A549 (cell line): ENCODE results near the gene ACVR1B. TPM values are rescaled to one million over a fixed set of nuclear protein-coding genes. Genes with fewer than 3 reads are reported as not detected.

Experiments used
- ATAC-seq, 2 experiments: fragments of 200-7000 bp in 1 of 2; fragments of >200 bp in 1 of 2; cut with Nextera tagmentation in 1 of 2; cut with Tn5 transposase in 1 of 2; 3 replicates each; pipeline versions ENCODE4 v1.8.0 to v1.9.1; 2018 to 2020; ENCODE audit warnings: mild to moderate bottlenecking in 1 of 2, moderate library complexity in 1 of 2
- CTCF ChIA-PET: fragments of 300-600 bp; sonication (Branson Sonifier 250); formaldehyde crosslinking; extraction: SDS; loops from one replicate; lab custom pipeline; 2021; ENCODE audit warnings: antibody characterized with exemption, inconsistent platforms; lab: Yijun Ruan, JAX
- POLR2A ChIA-PET: fragments of 350-600 bp; formaldehyde crosslinking; extraction: SDS; loops from one replicate; lab custom pipeline; 2021; ENCODE audit warnings: antibody characterized with exemption, inconsistent platforms; lab: Yijun Ruan, JAX
- DNase-seq, 2 experiments: peaks; one replicate each; pipeline versions ENCODE4 v3.0.0 to v3.0.0-alpha.2; 2011 to 2016; ENCODE audit warnings: low read depth in 1 of 2, low spot score in 1 of 2
- FAIRE-seq: peaks from 2 replicates; lab custom pipeline; 2011; peaks lifted over from hg19 to GRCh38; lab: Jason Lieb, UNC
- H3K27ac ChIP-seq, 2 experiments: fragments of >200 bp; sonication (Bioruptor Twin); formaldehyde crosslinking; 3 replicates each; pipeline ENCODE4 v1.5.1; 2016 to 2017
- H3K4me1 ChIP-seq: fragments of >200 bp; sonication (Bioruptor Twin); formaldehyde crosslinking; 3 replicates; pipeline ENCODE4 v1.6.1; 2016
- H3K4me2 ChIP-seq: fragments of >200 bp; sonication (Bioruptor Twin); formaldehyde crosslinking; 3 replicates; pipeline ENCODE4 v1.6.1; 2016
- H3K4me3 ChIP-seq: fragments of >200 bp; sonication (Bioruptor Twin); formaldehyde crosslinking; 3 replicates; pipeline ENCODE4 v1.5.1; 2016
- H3K9me3 ChIP-seq: fragments of >200 bp; sonication (Bioruptor Twin); formaldehyde crosslinking; 3 replicates; pipeline ENCODE4 v1.6.1; 2016
- BHLHE40 ChIP-seq: IDR thresholded peaks from 2 replicates; pipeline ENCODE4 v1.6.1; 2012; ENCODE audit warnings: low read depth, low read length, inconsistent platforms
- CBX2 ChIP-seq: fragments of 200-600 bp; sonication (generic); IDR thresholded peaks from 2 replicates; pipeline ENCODE4 v1.6.1; 2016; ENCODE audit warnings: low read depth, mild to moderate bottlenecking, borderline replicate concordance
- ESRRA ChIP-seq: fragments of 150-350 bp; IDR thresholded peaks from 2 replicates; pipeline ENCODE4 v1.6.1; 2014; ENCODE audit warnings: mild to moderate bottlenecking, low read length, borderline replicate concordance
- FOSB ChIP-seq: fragments of 250-450 bp; sonication (Bioruptor Pico); IDR thresholded peaks from 2 replicates; pipeline ENCODE4 v1.5.0; 2020; ENCODE audit warnings: mild to moderate bottlenecking, moderate library complexity
- GATA3 ChIP-seq: IDR thresholded peaks from 2 replicates; pipeline ENCODE4 v1.6.1; 2012; ENCODE audit warnings: borderline replicate concordance
- HEYL ChIP-seq: fragments of 250-450 bp; sonication (Bioruptor Pico); IDR thresholded peaks from 2 replicates; pipeline ENCODE4 v1.8.0; 2021; ENCODE audit warnings: mild to moderate bottlenecking, moderate library complexity
- HOXA7 ChIP-seq: fragments of 250-450 bp; sonication (Bioruptor Pico); IDR thresholded peaks from 2 replicates; pipeline ENCODE4 v1.5.0; 2020; ENCODE audit warnings: mild to moderate bottlenecking, moderate library complexity
- HOXB5 ChIP-seq: fragments of 250-450 bp; sonication (Bioruptor Pico); IDR thresholded peaks from 2 replicates; pipeline ENCODE4 v1.5.0; 2020; ENCODE audit warnings: mild to moderate bottlenecking, moderate library complexity
- JUNB ChIP-seq: fragments of >200 bp; sonication (Bioruptor Twin); formaldehyde crosslinking; IDR thresholded peaks from 2 replicates; pipeline ENCODE4 v1.6.1; 2016
- KDM5A ChIP-seq: fragments of 200-600 bp; sonication (generic); IDR thresholded peaks from 2 replicates; pipeline ENCODE4 v1.6.1; 2016; ENCODE audit warnings: antibody characterized with exemption, mild to moderate bottlenecking
- NPAS2 ChIP-seq: fragments of 250-450 bp; sonication (Bioruptor Pico); IDR thresholded peaks from 2 replicates; pipeline ENCODE4 v1.8.0; 2022; ENCODE audit warnings: mild to moderate bottlenecking, moderate library complexity, borderline replicate concordance
- POLR2A ChIP-seq: IDR thresholded peaks from 2 replicates; pipeline ENCODE4 v1.6.1; 2012; ENCODE audit warnings: mild to moderate bottlenecking, low read length
- RARB ChIP-seq: fragments of 250-450 bp; sonication (Bioruptor Pico); IDR thresholded peaks from 2 replicates; pipeline ENCODE4 v1.8.0; 2021; ENCODE audit warnings: mild to moderate bottlenecking, moderate library complexity
- RCOR1 ChIP-seq: fragments of 150-350 bp; IDR thresholded peaks from 2 replicates; pipeline ENCODE4 v1.6.1; 2014; ENCODE audit warnings: antibody characterized with exemption, low read length, low read depth
- SMC3 ChIP-seq: fragments of >200 bp; sonication (Bioruptor Twin); formaldehyde crosslinking; IDR thresholded peaks from 3 replicates; pipeline ENCODE4 v1.6.1; 2018; ENCODE audit warnings: inconsistent platforms
- TP53 ChIP-seq: fragments of 250-450 bp; sonication (Bioruptor Pico); IDR thresholded peaks from 2 replicates; pipeline ENCODE4 v1.5.0; 2021; ENCODE audit warnings: mild to moderate bottlenecking, moderate library complexity
- ZFP36 ChIP-seq: fragments of 450-650 bp; IDR thresholded peaks from 2 replicates; pipeline ENCODE4 v1.6.1; 2014; ENCODE audit warnings: borderline replicate concordance; ENCODE audit not compliant: partially characterized antibody
- ZNF302 ChIP-seq: fragments of 250-450 bp; sonication (Bioruptor Pico); IDR thresholded peaks from 2 replicates; pipeline ENCODE4 v1.9.0; 2021; ENCODE audit warnings: inconsistent platforms, mild to moderate bottlenecking, moderate library complexity
- whole genome bisulfite sequencing: methylation state at CpG from one replicate; pipeline ENCODE4 v1.1.6; 2017; ENCODE audit errors: missing lambda C conversion rate; 5-methylcytosine and 5-hydroxymethylcytosine counted together
- polyA plus RNA-seq, 4 experiments: library from polyadenylated mRNA; depleted of rRNA in 3 of 4; stranded (reverse); fragments of >200 nt; fragmentation: RNase III in 1 of 4; extraction: RNeasy Plus Mini Kit Qiagen cat#74134 plus additional on column Dnase treatment in 1 of 4; gene quantifications; 2 replicates in 3 of 4; 3 replicates in 1 of 4; pipeline ENCODE4 v1.2.3, GENCODE V29; 2011 to 2017
- TF ChIP-seq, protein P1 (sequence below): IDR thresholded peaks from 2 replicates; pipeline ENCODE4 v1.6.1; 2012
- TF ChIP-seq, protein P2 (sequence below): IDR thresholded peaks from 2 replicates; pipeline ENCODE4 v1.6.1; 2012; ENCODE audit warnings: low read depth, borderline replicate concordance
- TF ChIP-seq, protein P3 (sequence below): fragments of 250-450 bp; sonication (Bioruptor Pico); IDR thresholded peaks from 2 replicates; pipeline ENCODE4 v1.5.0; 2021; ENCODE audit warnings: mild to moderate bottlenecking, moderate library complexity, borderline replicate concordance
- TF ChIP-seq, protein P4 (sequence below): fragments of >200 bp; sonication (Bioruptor Twin); formaldehyde crosslinking; IDR thresholded peaks from 3 replicates; pipeline ENCODE4 v1.5.1; 2016
- TF ChIP-seq, protein P5 (sequence below): fragments of >200 bp; sonication (Bioruptor Twin); formaldehyde crosslinking; IDR thresholded peaks from 3 replicates; pipeline ENCODE4 v1.6.1; 2016
- TF ChIP-seq, protein P6 (sequence below): IDR thresholded peaks from 2 replicates; pipeline ENCODE4 v1.6.1; 2012
- TF ChIP-seq, protein P7 (sequence below): fragments of 250-450 bp; sonication (Bioruptor Pico); IDR thresholded peaks from 2 replicates; pipeline ENCODE4 v1.5.0; 2020; ENCODE audit warnings: low read depth, mild to moderate bottlenecking, moderate library complexity

ACVR1B gene
- polyA plus RNA-seq, 2 of the 4 experiments (the other 2 are of a cell fraction) = 15.2 to 18.4 TPM

DNA sequence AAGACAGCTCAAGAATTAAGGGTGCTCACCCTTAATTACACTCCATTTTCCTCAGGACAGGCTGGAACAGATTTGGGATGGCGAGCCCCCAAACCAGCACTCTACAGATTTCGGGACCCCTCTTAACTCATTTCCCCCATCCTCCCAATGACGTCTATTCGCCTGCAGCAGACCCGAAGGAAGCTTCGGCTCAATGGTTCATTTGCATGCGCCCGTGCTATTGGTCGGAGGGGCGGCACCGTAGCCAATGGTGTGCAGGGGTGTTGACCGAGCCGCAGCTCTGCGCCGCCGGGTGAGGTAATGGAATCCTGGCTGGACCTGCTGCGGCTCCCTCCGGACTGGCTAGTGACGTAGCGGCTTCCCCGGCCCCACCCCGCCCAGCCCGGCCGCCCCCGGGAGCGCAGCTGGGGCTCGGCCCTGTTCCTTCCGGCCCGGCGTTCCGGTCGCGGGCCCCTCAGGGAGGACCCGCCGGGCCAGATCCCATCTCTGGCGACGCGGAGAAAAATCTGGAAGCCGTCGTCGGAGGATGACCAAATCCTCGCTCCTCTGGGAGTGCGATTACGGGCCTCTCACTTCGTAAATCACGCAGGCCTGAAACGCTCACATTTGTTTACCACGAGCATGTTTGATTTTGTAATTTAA, 81.4 kb downstream of the ACVR1B start (continued):
- TF ChIP-seq HOXB5 (CRISPR knock-in tag) (peak; percentile 59; the same call in 1 of the 2 replicates), SMC3 (no peak)
- TF ChIP-seq, protein P1, sequence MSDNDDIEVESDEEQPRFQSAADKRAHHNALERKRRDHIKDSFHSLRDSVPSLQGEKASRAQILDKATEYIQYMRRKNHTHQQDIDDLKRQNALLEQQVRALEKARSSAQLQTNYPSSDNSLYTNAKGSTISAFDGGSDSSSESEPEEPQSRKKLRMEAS = no peak

DNA sequence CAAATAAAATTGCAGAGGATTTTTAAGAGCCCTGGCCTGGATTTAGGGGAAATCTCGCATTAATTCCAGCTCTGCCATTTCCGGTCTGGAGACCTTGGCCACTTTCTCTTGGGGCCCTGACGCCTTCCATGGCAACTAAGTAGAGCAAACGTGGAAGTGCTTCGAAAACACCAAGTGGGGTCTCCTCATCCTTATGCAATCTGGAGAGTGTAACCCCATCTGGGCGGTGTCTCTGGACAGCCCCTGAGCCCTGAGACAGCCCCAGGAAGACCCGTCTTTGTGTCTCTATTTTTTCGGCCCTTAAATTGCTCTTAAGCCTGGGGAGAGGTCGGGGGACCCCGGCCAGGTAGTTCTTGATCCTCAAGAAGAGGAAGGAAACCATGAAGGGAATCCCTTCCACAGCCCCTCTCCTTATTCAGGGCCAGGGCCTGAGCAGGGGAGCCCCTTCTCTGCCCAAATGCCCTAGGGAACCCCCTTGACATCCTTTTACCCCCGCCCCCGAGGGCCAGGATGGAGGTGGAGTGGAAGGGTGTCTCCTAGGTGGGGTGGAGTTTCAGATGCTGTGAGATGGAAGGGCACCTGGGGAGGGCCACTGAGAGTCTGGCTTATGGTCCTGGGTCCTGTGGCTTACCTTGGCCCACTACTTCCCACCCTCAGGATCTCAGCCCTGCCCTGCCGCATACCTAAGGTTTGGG, 82.1 kb downstream of the ACVR1B start:
- DNase-seq = no peak
- 83% methylated on average over 13 of the region's 13 CpGs for WGBS
- no peak for TF ChIP-seq RARB
- TF ChIP-seq ESRRA = no peak
- TF ChIP-seq, protein P2, sequence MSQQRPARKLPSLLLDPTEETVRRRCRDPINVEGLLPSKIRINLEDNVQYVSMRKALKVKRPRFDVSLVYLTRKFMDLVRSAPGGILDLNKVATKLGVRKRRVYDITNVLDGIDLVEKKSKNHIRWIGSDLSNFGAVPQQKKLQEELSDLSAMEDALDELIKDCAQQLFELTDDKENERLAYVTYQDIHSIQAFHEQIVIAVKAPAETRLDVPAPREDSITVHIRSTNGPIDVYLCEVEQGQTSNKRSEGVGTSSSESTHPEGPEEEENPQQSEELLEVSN = peak; percentile 26; the same call in 1 of the 2 replicates
- no peak for TF ChIP-seq POLR2A
- 0 out of 2 replicates have a peak, but pooled peaks have one; percentile 20 for TF ChIP-seq HOXB5 (CRISPR knock-in tag)
- 0 out of 2 replicates have a peak, but pooled peaks have one; percentile 44 for TF ChIP-seq FOSB
- TF ChIP-seq HOXA7 (CRISPR knock-in tag) = 0 out of 2 replicates have a peak, but pooled peaks have one; percentile 50
- TF ChIP-seq, protein P3, sequence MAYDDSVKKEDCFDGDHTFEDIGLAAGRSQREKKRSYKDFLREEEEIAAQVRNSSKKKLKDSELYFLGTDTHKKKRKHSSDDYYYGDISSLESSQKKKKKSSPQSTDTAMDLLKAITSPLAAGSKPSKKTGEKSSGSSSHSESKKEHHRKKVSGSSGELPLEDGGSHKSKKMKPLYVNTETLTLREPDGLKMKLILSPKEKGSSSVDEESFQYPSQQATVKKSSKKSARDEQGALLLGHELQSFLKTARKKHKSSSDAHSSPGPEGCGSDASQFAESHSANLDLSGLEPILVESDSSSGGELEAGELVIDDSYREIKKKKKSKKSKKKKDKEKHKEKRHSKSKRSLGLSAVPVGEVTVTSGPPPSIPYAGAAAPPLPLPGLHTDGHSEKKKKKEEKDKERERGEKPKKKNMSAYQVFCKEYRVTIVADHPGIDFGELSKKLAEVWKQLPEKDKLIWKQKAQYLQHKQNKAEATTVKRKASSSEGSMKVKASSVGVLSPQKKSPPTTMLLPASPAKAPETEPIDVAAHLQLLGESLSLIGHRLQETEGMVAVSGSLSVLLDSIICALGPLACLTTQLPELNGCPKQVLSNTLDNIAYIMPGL (CRISPR knock-in tag) = 0 out of 2 replicates have a peak, but pooled peaks have one; percentile 18
- peak; percentile 53; the same call in 1 of the 2 replicates for TF ChIP-seq TP53 (CRISPR knock-in tag)
- POLR2A ChIA-PET = interaction anchor here (0.9 to 2.5 kb wide), 6 partner anchors 10 to 36 kb away, joined by 3 to 37 read pairs (median 6); partner anchors contain the start of genes ATG101 and NR4A1
- peak overlapping the region; percentile 32 for H3K4me3 ChIP-seq
- H3K27ac ChIP-seq = peak overlapping the region; percentile 65 to 77
- peak overlapping the region; percentile 76 for H3K4me2 ChIP-seq
- no peak for ATAC-seq
- CTCF ChIA-PET = interaction anchor here (1.2 to 41.8 kb wide), 9 partner anchors 4 to 110 kb away, joined by 4 to 1730 read pairs (median 7); partner anchors contain the start of genes ATG101, NR4A1, SMIM41 and TAMALIN
- H3K9me3 ChIP-seq = no peaks in the 10 kb centered on the region
- no peak for FAIRE-seq
- H3K4me1 ChIP-seq = peaks cover 28% of the 10 kb centered on the region

DNA sequence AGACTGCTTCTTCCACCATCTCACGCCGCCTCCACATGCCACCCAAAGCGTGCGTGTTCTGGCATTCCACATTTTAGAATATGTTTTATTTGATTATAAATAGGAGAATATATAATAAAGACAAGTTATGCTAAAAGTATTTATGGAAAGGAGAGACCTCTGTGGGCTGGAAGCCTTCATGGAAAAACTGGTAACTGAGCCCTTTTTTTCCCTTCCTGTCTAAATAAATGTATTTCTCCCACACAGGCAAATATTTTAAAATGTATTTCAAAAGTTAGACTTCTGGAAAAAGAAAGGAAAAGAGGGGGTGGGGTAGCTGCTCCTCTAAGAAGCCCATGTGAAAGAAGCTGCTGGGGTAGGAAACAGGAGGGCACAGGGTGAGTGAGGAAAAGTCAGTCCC, 83.7 kb downstream of the ACVR1B start:
- CTCF ChIA-PET = interaction anchor here (1.1 to 41.8 kb wide), 4 partner anchors 10 to 160 kb away, joined by 3 to 1730 read pairs (median 985); partner anchors contain the start of genes ATG101, NR4A1, SMIM41 and TAMALIN
- POLR2A ChIA-PET = interaction anchor here (3.8 kb wide), 1 partner anchor 16 kb away, joined by 19 read pairs; the partner anchor contains the start of gene NR4A1
- FAIRE-seq = no peak

More for the DNA sequence above, 83.7 kb downstream of the ACVR1B start:
- no peak for DNase-seq
- H3K27ac ChIP-seq = no peak overlapping the region
- TF ChIP-seq BHLHE40 (no peak), NPAS2 (CRISPR knock-in tag) (no peak), GATA3 (no peak), HEYL (CRISPR knock-in tag) (no peak), ZFP36 (no peak), ZNF302 (CRISPR knock-in tag) (no peak), KDM5A (no peak), RCOR1 (no peak), TP53 (CRISPR knock-in tag) (no peak), JUNB (no peak), RARB (no peak), CBX2 (no peak)
- TF ChIP-seq, protein P4, sequence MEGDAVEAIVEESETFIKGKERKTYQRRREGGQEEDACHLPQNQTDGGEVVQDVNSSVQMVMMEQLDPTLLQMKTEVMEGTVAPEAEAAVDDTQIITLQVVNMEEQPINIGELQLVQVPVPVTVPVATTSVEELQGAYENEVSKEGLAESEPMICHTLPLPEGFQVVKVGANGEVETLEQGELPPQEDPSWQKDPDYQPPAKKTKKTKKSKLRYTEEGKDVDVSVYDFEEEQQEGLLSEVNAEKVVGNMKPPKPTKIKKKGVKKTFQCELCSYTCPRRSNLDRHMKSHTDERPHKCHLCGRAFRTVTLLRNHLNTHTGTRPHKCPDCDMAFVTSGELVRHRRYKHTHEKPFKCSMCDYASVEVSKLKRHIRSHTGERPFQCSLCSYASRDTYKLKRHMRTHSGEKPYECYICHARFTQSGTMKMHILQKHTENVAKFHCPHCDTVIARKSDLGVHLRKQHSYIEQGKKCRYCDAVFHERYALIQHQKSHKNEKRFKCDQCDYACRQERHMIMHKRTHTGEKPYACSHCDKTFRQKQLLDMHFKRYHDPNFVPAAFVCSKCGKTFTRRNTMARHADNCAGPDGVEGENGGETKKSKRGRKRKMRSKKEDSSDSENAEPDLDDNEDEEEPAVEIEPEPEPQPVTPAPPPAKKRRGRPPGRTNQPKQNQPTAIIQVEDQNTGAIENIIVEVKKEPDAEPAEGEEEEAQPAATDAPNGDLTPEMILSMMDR = no peak
- TF ChIP-seq, protein P5, sequence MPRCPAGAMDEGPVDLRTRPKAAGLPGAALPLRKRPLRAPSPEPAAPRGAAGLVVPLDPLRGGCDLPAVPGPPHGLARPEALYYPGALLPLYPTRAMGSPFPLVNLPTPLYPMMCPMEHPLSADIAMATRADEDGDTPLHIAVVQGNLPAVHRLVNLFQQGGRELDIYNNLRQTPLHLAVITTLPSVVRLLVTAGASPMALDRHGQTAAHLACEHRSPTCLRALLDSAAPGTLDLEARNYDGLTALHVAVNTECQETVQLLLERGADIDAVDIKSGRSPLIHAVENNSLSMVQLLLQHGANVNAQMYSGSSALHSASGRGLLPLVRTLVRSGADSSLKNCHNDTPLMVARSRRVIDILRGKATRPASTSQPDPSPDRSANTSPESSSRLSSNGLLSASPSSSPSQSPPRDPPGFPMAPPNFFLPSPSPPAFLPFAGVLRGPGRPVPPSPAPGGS = no peak
- TF ChIP-seq, protein P6, sequence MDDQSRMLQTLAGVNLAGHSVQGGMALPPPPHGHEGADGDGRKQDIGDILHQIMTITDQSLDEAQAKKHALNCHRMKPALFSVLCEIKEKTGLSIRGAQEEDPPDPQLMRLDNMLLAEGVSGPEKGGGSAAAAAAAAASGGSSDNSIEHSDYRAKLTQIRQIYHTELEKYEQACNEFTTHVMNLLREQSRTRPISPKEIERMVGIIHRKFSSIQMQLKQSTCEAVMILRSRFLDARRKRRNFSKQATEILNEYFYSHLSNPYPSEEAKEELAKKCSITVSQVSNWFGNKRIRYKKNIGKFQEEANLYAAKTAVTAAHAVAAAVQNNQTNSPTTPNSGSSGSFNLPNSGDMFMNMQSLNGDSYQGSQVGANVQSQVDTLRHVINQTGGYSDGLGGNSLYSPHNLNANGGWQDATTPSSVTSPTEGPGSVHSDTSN = no peak
- TF ChIP-seq, protein P7, sequence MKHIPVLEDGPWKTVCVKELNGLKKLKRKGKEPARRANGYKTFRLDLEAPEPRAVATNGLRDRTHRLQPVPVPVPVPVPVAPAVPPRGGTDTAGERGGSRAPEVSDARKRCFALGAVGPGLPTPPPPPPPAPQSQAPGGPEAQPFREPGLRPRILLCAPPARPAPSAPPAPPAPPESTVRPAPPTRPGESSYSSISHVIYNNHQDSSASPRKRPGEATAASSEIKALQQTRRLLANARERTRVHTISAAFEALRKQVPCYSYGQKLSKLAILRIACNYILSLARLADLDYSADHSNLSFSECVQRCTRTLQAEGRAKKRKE = no peak
- TF ChIP-seq, all 56 proteins: peak for 0
- Histone ChIP-seq H3K4me2 (no peak overlapping the region), H3K4me1 (peaks cover 20% of the 10 kb centered on the region), H3K9me3 (no peaks in the 10 kb centered on the region), H3K4me3 (no peak overlapping the region)
- no peak for ATAC-seq
- WGBS = 92% methylated on average over 4 of the region's 4 CpGs
